MCF 10A (cell line): ENCODE data around the gene HHATL. TPM values are rescaled to one million over a fixed set of nuclear protein-coding genes. Genes with fewer than 3 reads are reported as not detected.

ENCODE experiments used
- BruUV-seq: library from RNA; stranded (reverse); fragments of 400-500 nt; replicated peaks from 2 replicates; lab custom pipeline; 2021; lab: Mats Ljungman, UMichigan
- CTCF ChIA-PET: fragments of 300-600 bp; sonication (Branson Sonifier 250); formaldehyde crosslinking; extraction: SDS; loops from one replicate; lab custom pipeline; 2021; ENCODE audit warnings: antibody characterized with exemption, inconsistent platforms; lab: Yijun Ruan, JAX
- POLR2A ChIA-PET: fragments of 300-600, 350-650 bp; sonication (Branson Sonifier 250); formaldehyde crosslinking; extraction: SDS; loops from one replicate; lab custom pipeline; 2020; ENCODE audit warnings: antibody characterized with exemption, inconsistent platforms; lab: Yijun Ruan, JAX
- DNase-seq: peaks from one replicate; pipeline ENCODE4 v3.0.0-alpha.2; 2018; ENCODE audit not compliant: unreplicated experiment
- H3K27ac Mint-ChIP-seq: one replicate; pipeline ENCODE4 v1.8.0; 2022; ENCODE audit warnings: mild to moderate bottlenecking, low read depth, mixed read lengths; ENCODE audit not compliant: unreplicated experiment
- H3K27me3 Mint-ChIP-seq: one replicate; pipeline ENCODE4 v1.8.0; 2022; ENCODE audit warnings: mixed read lengths; ENCODE audit not compliant: insufficient read depth, unreplicated experiment
- H3K36me3 Mint-ChIP-seq: one replicate; pipeline ENCODE4 v1.8.0; 2022; ENCODE audit warnings: mild to moderate bottlenecking, moderate library complexity, mixed read lengths; ENCODE audit not compliant: insufficient read depth, unreplicated experiment
- H3K4me1 Mint-ChIP-seq: one replicate; pipeline ENCODE4 v1.8.0; 2022; ENCODE audit warnings: mixed read lengths; ENCODE audit not compliant: insufficient read depth, unreplicated experiment
- H3K4me3 Mint-ChIP-seq: one replicate; pipeline ENCODE4 v1.8.0; 2022; ENCODE audit warnings: mild to moderate bottlenecking, moderate library complexity, mixed read lengths; ENCODE audit not compliant: unreplicated experiment
- H3K9me3 Mint-ChIP-seq: one replicate; pipeline ENCODE4 v1.8.0; 2022; ENCODE audit warnings: mixed read lengths; ENCODE audit not compliant: unreplicated experiment
- CTCF ChIP-seq: fragments of 200-600 bp; IDR thresholded peaks from one replicate; pipeline ENCODE4 v1.8.0; 2022; ENCODE audit warnings: antibody characterized with exemption, mild to moderate bottlenecking; ENCODE audit not compliant: unreplicated experiment
- intact Hi-C: fragments of 100-400 bp; cut with micrococcal nuclease; formaldehyde crosslinking; loops from 2 replicates; pipeline ENCODE4 v1.14.1; 2022
- total RNA-seq: library from RNA; stranded (reverse); gene quantifications from 2 replicates; pipeline ENCODE4 v1.2.3, GENCODE V29; 2022

HHATL gene
- total RNA-seq, 1 experiment from 2014 or later, result not detected

- intact Hi-C loops, result no loop called here
- POLR2A ChIA-PET, result no interaction called here
- BruUV-seq, result no TSS peak
- no peak overlapping the region for H3K4me3 Mint-ChIP-seq
- H3K27me3 Mint-ChIP-seq, result peaks cover 2% of the 10 kb centered on the region
- H3K36me3 Mint-ChIP-seq, result no peaks in the 10 kb centered on the region
- no peaks in the 10 kb centered on the region for H3K9me3 Mint-ChIP-seq
- TF ChIP-seq CTCF, result no peak
- H3K27ac Mint-ChIP-seq, result no peak overlapping the region
- CTCF ChIA-PET, result no interaction called here
- DNase-seq, result no peak
- peaks cover 5% of the 10 kb centered on the region for H3K4me1 Mint-ChIP-seq
Observed at GRCh38 chr3:42731476-42732195, 29.0 kb upstream of the HHATL start.

- Mint-ChIP-seq H3K27me3 (peaks cover 9% of the 10 kb centered on the region), H3K27ac (no peak overlapping the region), H3K4me1 (peaks cover 5% of the 10 kb centered on the region), H3K9me3 (no peaks in the 10 kb centered on the region), H3K4me3 (no peak overlapping the region), H3K36me3 (no peaks in the 10 kb centered on the region)
- no peak for TF ChIP-seq CTCF
- POLR2A ChIA-PET, result no interaction called here
- intact Hi-C loops, result no loop called here
- DNase-seq, result no peak
- CTCF ChIA-PET, result interaction anchor here (1.1 kb wide), 1 partner anchor 49 kb away, joined by 3 read pairs; no protein-coding TSS in a partner anchor
- no TSS peak for BruUV-seq
Observed at GRCh38 chr3:42730706-42731420, 28.3 kb upstream of the HHATL start.

- intact Hi-C loops, result no loop called here
Observed at GRCh38 chr3:42730294-42730693, 27.7 kb upstream of the HHATL start.

More at GRCh38 chr3:42730294-42730693, 27.7 kb upstream of the HHATL start:
- Mint-ChIP-seq H3K4me3 (no peak overlapping the region), H3K9me3 (no peaks in the 10 kb centered on the region), H3K36me3 (no peaks in the 10 kb centered on the region), H3K27me3 (peaks cover 10% of the 10 kb centered on the region), H3K4me1 (peaks cover 5% of the 10 kb centered on the region), H3K27ac (no peak overlapping the region)
- DNase-seq, result no peak
- POLR2A ChIA-PET, result no interaction called here
- no TSS peak for BruUV-seq
- CTCF ChIA-PET, result interaction anchor here (1.1 kb wide), 1 partner anchor 50 kb away, joined by 3 read pairs; no protein-coding TSS in a partner anchor
- no peak for TF ChIP-seq CTCF
